ENCODE data around the gene E2F8.

DNA sequence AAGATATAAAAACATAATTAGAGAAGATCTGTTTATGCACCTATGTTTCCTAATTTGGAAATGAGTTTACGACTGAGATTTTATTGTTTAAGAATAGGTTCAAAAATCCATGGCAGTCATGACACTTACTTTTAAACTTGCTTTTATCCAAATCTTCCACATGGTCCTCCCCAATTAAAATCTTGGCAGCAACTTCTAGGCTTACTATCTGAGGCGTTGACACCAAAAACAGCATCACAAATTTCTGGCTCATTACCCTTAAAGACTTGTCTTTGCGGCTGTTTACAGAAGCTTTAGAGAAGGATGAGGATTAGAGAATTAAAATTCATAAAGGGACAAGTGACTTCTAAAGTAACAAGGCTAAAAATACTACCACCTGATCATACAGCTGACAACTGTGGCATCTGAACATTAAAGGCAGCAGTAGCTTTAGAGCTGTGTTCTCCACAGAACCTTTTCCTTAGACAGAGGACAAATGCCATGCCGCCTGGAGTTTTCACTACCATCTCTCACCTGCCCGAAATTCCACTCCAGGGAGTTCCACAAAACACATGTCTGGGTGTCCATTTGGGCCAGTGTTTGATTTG lies 6.4 kb downstream of the E2F8 start:
- TF ChIP-seq, protein P1, sequence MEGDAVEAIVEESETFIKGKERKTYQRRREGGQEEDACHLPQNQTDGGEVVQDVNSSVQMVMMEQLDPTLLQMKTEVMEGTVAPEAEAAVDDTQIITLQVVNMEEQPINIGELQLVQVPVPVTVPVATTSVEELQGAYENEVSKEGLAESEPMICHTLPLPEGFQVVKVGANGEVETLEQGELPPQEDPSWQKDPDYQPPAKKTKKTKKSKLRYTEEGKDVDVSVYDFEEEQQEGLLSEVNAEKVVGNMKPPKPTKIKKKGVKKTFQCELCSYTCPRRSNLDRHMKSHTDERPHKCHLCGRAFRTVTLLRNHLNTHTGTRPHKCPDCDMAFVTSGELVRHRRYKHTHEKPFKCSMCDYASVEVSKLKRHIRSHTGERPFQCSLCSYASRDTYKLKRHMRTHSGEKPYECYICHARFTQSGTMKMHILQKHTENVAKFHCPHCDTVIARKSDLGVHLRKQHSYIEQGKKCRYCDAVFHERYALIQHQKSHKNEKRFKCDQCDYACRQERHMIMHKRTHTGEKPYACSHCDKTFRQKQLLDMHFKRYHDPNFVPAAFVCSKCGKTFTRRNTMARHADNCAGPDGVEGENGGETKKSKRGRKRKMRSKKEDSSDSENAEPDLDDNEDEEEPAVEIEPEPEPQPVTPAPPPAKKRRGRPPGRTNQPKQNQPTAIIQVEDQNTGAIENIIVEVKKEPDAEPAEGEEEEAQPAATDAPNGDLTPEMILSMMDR (tag by site-specific recombination; IDR thresholded peaks at IDR 0.05), result no peak
- TF ChIP-seq ZNF76 (tag by site-specific recombination; IDR thresholded peaks at IDR 0.05; ENCODE audit: borderline replicate concordance, low read depth) (no peak), MYNN (tag by site-specific recombination; IDR thresholded peaks at IDR 0.05; ENCODE audit: borderline replicate concordance) (no peak), ZNF311 (tag by site-specific recombination; IDR thresholded peaks at IDR 0.05; ENCODE audit: borderline replicate concordance) (no peak), ZNF623 (tag by site-specific recombination; IDR thresholded peaks at IDR 0.05) (no peak), ZNF670 (tag by site-specific recombination; IDR thresholded peaks at IDR 0.05; ENCODE audit: low read depth) (no peak), ZNF274 (IDR thresholded peaks at IDR 0.05; ENCODE audit: low read length) (no peak), ZNF274 (tag by site-specific recombination; IDR thresholded peaks at IDR 0.05; ENCODE audit: borderline replicate concordance) (no peak)
- TF ChIP-seq, protein P2, sequence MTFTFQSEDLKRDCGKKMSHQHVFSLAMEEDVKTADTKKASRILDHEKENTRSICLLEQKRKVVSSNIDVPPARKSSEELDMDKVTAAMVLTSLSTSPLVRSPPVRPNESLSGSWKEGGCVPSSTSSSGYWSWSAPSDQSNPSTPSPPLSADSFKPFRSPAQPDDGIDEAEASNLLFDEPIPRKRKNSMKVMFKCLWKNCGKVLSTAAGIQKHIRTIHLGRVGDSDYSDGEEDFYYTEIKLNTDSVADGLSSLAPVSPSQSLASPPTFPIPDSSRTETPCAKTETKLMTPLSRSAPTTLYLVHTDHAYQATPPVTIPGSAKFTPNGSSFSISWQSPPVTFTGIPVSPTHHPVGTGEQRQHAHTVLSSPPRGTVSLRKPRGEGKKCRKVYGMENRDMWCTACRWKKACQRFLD (tag by site-specific recombination; IDR thresholded peaks at IDR 0.05), result no peak
- TF ChIP-seq, protein P3, sequence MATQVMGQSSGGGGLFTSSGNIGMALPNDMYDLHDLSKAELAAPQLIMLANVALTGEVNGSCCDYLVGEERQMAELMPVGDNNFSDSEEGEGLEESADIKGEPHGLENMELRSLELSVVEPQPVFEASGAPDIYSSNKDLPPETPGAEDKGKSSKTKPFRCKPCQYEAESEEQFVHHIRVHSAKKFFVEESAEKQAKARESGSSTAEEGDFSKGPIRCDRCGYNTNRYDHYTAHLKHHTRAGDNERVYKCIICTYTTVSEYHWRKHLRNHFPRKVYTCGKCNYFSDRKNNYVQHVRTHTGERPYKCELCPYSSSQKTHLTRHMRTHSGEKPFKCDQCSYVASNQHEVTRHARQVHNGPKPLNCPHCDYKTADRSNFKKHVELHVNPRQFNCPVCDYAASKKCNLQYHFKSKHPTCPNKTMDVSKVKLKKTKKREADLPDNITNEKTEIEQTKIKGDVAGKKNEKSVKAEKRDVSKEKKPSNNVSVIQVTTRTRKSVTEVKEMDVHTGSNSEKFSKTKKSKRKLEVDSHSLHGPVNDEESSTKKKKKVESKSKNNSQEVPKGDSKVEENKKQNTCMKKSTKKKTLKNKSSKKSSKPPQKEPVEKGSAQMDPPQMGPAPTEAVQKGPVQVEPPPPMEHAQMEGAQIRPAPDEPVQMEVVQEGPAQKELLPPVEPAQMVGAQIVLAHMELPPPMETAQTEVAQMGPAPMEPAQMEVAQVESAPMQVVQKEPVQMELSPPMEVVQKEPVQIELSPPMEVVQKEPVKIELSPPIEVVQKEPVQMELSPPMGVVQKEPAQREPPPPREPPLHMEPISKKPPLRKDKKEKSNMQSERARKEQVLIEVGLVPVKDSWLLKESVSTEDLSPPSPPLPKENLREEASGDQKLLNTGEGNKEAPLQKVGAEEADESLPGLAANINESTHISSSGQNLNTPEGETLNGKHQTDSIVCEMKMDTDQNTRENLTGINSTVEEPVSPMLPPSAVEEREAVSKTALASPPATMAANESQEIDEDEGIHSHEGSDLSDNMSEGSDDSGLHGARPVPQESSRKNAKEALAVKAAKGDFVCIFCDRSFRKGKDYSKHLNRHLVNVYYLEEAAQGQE (tag by site-specific recombination; IDR thresholded peaks at IDR 0.05), result no peak
- TF ChIP-seq, protein P4, sequence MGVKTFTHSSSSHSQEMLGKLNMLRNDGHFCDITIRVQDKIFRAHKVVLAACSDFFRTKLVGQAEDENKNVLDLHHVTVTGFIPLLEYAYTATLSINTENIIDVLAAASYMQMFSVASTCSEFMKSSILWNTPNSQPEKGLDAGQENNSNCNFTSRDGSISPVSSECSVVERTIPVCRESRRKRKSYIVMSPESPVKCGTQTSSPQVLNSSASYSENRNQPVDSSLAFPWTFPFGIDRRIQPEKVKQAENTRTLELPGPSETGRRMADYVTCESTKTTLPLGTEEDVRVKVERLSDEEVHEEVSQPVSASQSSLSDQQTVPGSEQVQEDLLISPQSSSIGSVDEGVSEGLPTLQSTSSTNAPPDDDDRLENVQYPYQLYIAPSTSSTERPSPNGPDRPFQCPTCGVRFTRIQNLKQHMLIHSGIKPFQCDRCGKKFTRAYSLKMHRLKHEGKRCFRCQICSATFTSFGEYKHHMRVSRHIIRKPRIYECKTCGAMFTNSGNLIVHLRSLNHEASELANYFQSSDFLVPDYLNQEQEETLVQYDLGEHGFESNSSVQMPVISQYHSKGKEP (tag by site-specific recombination; IDR thresholded peaks at IDR 0.05), result no peak
- TF ChIP-seq, protein P5, sequence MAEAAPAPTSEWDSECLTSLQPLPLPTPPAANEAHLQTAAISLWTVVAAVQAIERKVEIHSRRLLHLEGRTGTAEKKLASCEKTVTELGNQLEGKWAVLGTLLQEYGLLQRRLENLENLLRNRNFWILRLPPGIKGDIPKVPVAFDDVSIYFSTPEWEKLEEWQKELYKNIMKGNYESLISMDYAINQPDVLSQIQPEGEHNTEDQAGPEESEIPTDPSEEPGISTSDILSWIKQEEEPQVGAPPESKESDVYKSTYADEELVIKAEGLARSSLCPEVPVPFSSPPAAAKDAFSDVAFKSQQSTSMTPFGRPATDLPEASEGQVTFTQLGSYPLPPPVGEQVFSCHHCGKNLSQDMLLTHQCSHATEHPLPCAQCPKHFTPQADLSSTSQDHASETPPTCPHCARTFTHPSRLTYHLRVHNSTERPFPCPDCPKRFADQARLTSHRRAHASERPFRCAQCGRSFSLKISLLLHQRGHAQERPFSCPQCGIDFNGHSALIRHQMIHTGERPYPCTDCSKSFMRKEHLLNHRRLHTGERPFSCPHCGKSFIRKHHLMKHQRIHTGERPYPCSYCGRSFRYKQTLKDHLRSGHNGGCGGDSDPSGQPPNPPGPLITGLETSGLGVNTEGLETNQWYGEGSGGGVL (tag by site-specific recombination; IDR thresholded peaks at IDR 0.05), result no peak
- TF ChIP-seq, protein P6, sequence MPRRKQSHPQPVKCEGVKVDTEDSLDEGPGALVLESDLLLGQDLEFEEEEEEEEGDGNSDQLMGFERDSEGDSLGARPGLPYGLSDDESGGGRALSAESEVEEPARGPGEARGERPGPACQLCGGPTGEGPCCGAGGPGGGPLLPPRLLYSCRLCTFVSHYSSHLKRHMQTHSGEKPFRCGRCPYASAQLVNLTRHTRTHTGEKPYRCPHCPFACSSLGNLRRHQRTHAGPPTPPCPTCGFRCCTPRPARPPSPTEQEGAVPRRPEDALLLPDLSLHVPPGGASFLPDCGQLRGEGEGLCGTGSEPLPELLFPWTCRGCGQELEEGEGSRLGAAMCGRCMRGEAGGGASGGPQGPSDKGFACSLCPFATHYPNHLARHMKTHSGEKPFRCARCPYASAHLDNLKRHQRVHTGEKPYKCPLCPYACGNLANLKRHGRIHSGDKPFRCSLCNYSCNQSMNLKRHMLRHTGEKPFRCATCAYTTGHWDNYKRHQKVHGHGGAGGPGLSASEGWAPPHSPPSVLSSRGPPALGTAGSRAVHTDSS (tag by site-specific recombination; IDR thresholded peaks at IDR 0.05), result no peak
